Loucy (cell line): ENCODE measurements around the gene CELF2.

Experiments used
- H2AFZ ChIP-seq: fragments of 200-600 bp; sonication (generic); 2 replicates; pipeline ENCODE4 v1.6.0; 2016; ENCODE audit warnings: antibody characterized with exemption, mild to moderate bottlenecking, low read length, moderate library complexity
- H3F3A ChIP-seq: fragments of 200-600 bp; 2 replicates; pipeline ENCODE4 v1.6.0; 2016; ENCODE audit warnings: antibody characterized with exemption, low read depth, mild to moderate bottlenecking
- H3K27me3 ChIP-seq: fragments of 200-600 bp; sonication (generic); 2 replicates; pipeline ENCODE4 v1.6.1; 2014; ENCODE audit warnings: low read length, mild to moderate bottlenecking; ENCODE audit not compliant: insufficient read depth, poor library complexity, severe bottlenecking
- H3K36me3 ChIP-seq: fragments of 200-600 bp; sonication (generic); 2 replicates; pipeline ENCODE4 v1.6.1; 2016; ENCODE audit warnings: low read length; ENCODE audit not compliant: insufficient read depth
- H3K4me1 ChIP-seq: fragments of 200-600 bp; sonication (generic); 2 replicates; pipeline ENCODE4 v1.5.1; 2014; ENCODE audit warnings: low read length, mild to moderate bottlenecking; ENCODE audit not compliant: insufficient read depth, poor library complexity, severe bottlenecking
- H3K4me2 ChIP-seq: fragments of 200-600 bp; sonication (generic); 2 replicates; pipeline ENCODE4 v1.6.0; 2014; ENCODE audit warnings: antibody characterized with exemption, low read length, low read depth, mild to moderate bottlenecking; ENCODE audit not compliant: poor library complexity, severe bottlenecking
- H3K4me3 ChIP-seq: fragments of 200-600 bp; sonication (generic); 2 replicates; pipeline ENCODE4 v1.5.1; 2014; ENCODE audit warnings: low read length, mild to moderate bottlenecking, mixed read lengths; ENCODE audit not compliant: poor library complexity, severe bottlenecking
- H3K79me2 ChIP-seq: fragments of 200-600 bp; sonication (generic); 2 replicates; pipeline ENCODE4 v1.6.1; 2014; ENCODE audit warnings: low read length; ENCODE audit not compliant: insufficient read depth
- H3K9ac ChIP-seq: fragments of 200-600 bp; sonication (generic); 2 replicates; pipeline ENCODE4 v1.6.0; 2014; ENCODE audit warnings: mild to moderate bottlenecking, low read depth, low read length, moderate library complexity; ENCODE audit not compliant: poor library complexity, severe bottlenecking
- H3K9me2 ChIP-seq: fragments of 200-600 bp; sonication (generic); replicated peaks from 2 replicates; pipeline ENCODE4 v1.6.1; 2016; ENCODE audit warnings: low read depth, low read length, mixed read lengths
- H3K9me3 ChIP-seq: fragments of 200-600 bp; sonication (generic); 2 replicates; pipeline ENCODE4 v1.6.1; 2014; ENCODE audit warnings: mild to moderate bottlenecking, antibody characterized with exemption, low read length, low read depth; ENCODE audit not compliant: insufficient read depth
- H4K20me1 ChIP-seq: fragments of 200-600 bp; sonication (generic); 2 replicates; pipeline ENCODE4 v1.6.0; 2014; ENCODE audit warnings: antibody characterized with exemption, low read length, mild to moderate bottlenecking; ENCODE audit not compliant: insufficient read depth, poor library complexity, severe bottlenecking
- CTCF ChIP-seq: fragments of 200-600 bp; sonication (generic); conservative IDR thresholded peaks from 2 replicates; pipeline ENCODE4 v1.5.1; 2014; ENCODE audit warnings: mild to moderate bottlenecking, antibody characterized with exemption, low read length
- EZH2phosphoT487 ChIP-seq: fragments of 200-600 bp; IDR thresholded peaks from 2 replicates; pipeline ENCODE4 v1.6.1; 2018; ENCODE audit warnings: antibody characterized with exemption, mild to moderate bottlenecking, moderate library complexity, borderline replicate concordance

The CELF2 gene

DNA sequence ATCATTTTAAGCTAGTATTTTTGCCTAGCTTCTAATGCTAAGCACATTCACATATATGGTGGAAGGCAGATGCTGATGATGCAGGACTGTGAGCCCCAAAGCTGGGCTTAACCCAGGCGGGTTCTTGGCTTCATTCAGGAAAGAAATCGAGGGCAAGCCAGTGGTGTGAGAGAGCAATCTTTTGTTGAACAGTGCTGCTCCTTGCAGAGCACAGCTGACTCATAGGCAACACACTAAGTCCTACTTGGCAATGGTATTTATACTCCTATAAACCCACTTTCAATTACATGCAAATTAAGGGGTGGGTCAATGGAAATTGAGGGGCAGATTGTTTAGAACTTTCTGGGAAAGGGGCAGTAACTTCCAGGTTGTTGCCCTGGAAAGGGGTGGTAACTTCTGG, 42.0 kb upstream of the CELF2 start:
- H3K4me2 ChIP-seq: no peak overlapping the region
- no peaks in the 10 kb centered on the region for H3K9me3 ChIP-seq
- no peak overlapping the region for H3K4me3 ChIP-seq
- H3F3A ChIP-seq: no peaks in the 10 kb centered on the region
- TF ChIP-seq CTCF (no peak), EZH2phosphoT487 (no peak)
- no peaks in the 10 kb centered on the region for H3K79me2 ChIP-seq
- no peaks in the 10 kb centered on the region for H4K20me1 ChIP-seq
- no peaks in the 10 kb centered on the region for H3K9me2 ChIP-seq
- no peak overlapping the region for H3K9ac ChIP-seq
- H3K36me3 ChIP-seq: no peaks in the 10 kb centered on the region
- no peaks in the 10 kb centered on the region for H3K27me3 ChIP-seq
- H3K4me1 ChIP-seq: no peaks in the 10 kb centered on the region
- H2AFZ ChIP-seq: no peak overlapping the region

DNA sequence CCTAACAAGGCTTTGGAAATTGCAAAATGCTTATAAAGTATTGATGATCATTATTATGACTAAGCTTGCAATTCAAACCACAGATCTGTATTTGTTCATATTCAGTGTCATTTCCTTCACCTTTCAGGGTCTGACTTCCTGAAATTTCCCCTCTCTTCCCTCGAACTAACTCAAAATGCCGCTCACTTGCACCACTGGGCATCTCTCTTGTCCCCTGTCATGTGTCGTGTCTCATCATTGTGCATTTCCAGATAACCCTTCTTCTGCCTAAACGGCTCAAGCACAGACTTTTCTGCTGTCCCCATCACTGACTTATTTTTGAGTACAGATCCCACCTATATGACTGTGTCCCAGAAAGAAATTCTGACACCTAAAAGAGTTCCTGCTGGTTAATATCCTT, 41.0 kb upstream of the CELF2 start:
- no peak for TF ChIP-seq CTCF
- TF ChIP-seq EZH2phosphoT487: no peak
- Histone ChIP-seq H3K9me2 (no peaks in the 10 kb centered on the region), H3K79me2 (no peaks in the 10 kb centered on the region), H3K4me2 (no peak overlapping the region), H3K9me3 (no peaks in the 10 kb centered on the region), H2AFZ (no peak overlapping the region), H4K20me1 (no peaks in the 10 kb centered on the region), H3K27me3 (no peaks in the 10 kb centered on the region), H3F3A (no peaks in the 10 kb centered on the region), H3K4me3 (no peak overlapping the region), H3K9ac (no peak overlapping the region), H3K4me1 (no peaks in the 10 kb centered on the region), H3K36me3 (no peaks in the 10 kb centered on the region)

DNA sequence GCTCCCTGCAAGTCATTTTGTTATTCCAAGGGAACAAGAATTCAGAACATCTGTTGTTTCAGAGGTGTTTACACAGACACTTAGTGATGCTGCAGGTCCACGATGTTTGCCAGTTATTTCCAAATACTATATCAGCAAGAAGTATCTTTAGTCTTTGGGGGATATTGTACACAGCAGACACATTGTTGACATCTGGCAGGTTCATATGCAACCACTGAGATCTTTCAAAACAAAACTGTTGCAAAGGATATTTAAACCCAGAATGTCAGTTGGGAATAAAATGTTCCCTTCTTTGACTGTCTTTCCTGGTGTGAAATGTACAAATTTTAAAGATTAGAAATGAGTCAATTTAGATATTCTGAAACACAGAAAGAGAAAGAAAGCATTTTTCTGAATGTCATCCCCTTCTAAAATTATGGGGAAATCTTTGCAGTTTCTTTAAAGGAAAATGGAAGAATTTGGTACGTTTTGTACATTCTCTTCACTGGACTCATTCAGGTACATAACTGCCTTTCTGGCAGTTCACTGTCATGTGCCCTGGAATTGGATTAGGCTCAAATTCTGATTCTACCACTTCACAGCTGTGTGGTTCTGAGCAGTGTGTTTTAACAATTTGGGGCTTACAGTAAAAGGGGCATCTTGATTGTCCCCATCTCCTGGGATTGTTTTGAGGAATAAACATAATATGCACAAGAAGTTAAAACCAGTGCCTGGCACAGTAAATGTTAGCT, 40.3 kb upstream of the CELF2 start:
- H4K20me1 ChIP-seq: no peaks in the 10 kb centered on the region
- no peaks in the 10 kb centered on the region for H3K27me3 ChIP-seq
- H3K9me3 ChIP-seq: no peaks in the 10 kb centered on the region
- no peaks in the 10 kb centered on the region for H3K9me2 ChIP-seq
- H3K4me3 ChIP-seq: no peak overlapping the region
- H3K4me2 ChIP-seq: no peak overlapping the region
- no peaks in the 10 kb centered on the region for H3K79me2 ChIP-seq
- no peak overlapping the region for H3K9ac ChIP-seq
- no peaks in the 10 kb centered on the region for H3K36me3 ChIP-seq
- H2AFZ ChIP-seq: no peak overlapping the region
- no peaks in the 10 kb centered on the region for H3F3A ChIP-seq
- no peaks in the 10 kb centered on the region for H3K4me1 ChIP-seq
- TF ChIP-seq EZH2phosphoT487: no peak
- no peak for TF ChIP-seq CTCF
